Fibroblast of mammary gland (primary cell): Measurements from ENCODE around the gene ST3GAL6.

Experiments used
- DNase-seq: peaks from one replicate; pipeline ENCODE4 v3.0.0-alpha.2; 2010; ENCODE audit warnings: low read depth
- H3K4me3 ChIP-seq: 2 replicates; pipeline ENCODE4 v1.5.1; 2011; ENCODE audit warnings: low read depth, mild to moderate bottlenecking, low read length, moderate library complexity; ENCODE audit not compliant: control insufficient read depth
- CTCF ChIP-seq: conservative IDR thresholded peaks from 2 replicates; pipeline ENCODE4 v1.5.1; 2011; ENCODE audit warnings: low read depth, low read length, inconsistent platforms; ENCODE audit not compliant: control insufficient read depth, insufficient read depth

The ST3GAL6 gene

GRCh38 chr3:98768961-98769360 lies 5.8 kb downstream of the ST3GAL6 start:
- DNase-seq = no peak
- no peak overlapping the region for H3K4me3 ChIP-seq
- TF ChIP-seq CTCF = no peak

- no peak overlapping the region for H3K4me3 ChIP-seq
- no peak for TF ChIP-seq CTCF
- no peak for DNase-seq
These were observed 6.3 kb downstream of the ST3GAL6 start for GRCh38 chr3:98769448-98769847.

GRCh38 chr3:98770261-98771039 lies 7.3 kb downstream of the ST3GAL6 start:
- no peak for DNase-seq
- no peak for TF ChIP-seq CTCF
- H3K4me3 ChIP-seq = no peak overlapping the region

- no peak for TF ChIP-seq CTCF
- no peak for DNase-seq
- H3K4me3 ChIP-seq = no peak overlapping the region
These were observed 8.9 kb downstream of the ST3GAL6 start for GRCh38 chr3:98772022-98772421.

- TF ChIP-seq CTCF = no peak
- H3K4me3 ChIP-seq = no peak overlapping the region
- DNase-seq = no peak
These were observed 12.5 kb downstream of the ST3GAL6 start for GRCh38 chr3:98775459-98776139.

GRCh38 chr3:98776140-98776493 lies 13.0 kb downstream of the ST3GAL6 start:
- no peak for TF ChIP-seq CTCF
- no peak overlapping the region for H3K4me3 ChIP-seq
- DNase-seq = no peak
